Prostate gland (tissue), 2 donors: ENCODE data around the gene CST9L.

ENCODE experiments used
- POLR2A ChIP-seq: fragments of 450-650 bp; IDR thresholded peaks from one replicate; pipeline ENCODE4 v1.6.1; 2016; ENCODE audit warnings: antibody characterized with exemption, mild to moderate bottlenecking
- TF ChIP-seq, protein P1 (sequence below), 4 experiments: fragments of 200-600 bp in 2 of 4; fragments of 450-650 bp in 2 of 4; sonication (generic) in 2 of 4; IDR thresholded peaks; 1 replicate in 3 of 4; 2 replicates in 1 of 4; pipeline ENCODE4 v1.5.1; 2016 to 2019; ENCODE audit warnings: antibody characterized with exemption in 4 of 4, mild to moderate bottlenecking in 2 of 4, moderate library complexity in 2 of 4

DNA sequence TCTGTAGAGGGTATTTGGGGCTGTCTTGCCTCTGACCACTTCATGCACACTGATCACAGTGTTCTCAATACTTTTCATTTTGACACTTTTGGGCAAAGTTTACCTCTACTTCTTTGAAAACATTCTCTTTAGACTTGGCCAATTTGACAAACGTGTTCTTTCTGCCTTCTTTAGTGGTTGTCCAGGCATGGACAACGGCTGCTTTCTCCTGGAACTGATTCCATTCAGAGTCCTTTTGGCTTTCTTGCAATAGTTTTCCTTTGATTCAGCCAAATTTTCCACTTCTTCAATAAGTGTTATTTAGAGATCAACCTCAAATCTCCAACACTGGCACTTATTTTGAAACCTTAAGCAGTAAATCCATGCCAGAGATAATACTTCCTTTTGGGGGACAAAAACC lies 44.1 kb upstream of the CST9L start:
- TF ChIP-seq, protein P1, sequence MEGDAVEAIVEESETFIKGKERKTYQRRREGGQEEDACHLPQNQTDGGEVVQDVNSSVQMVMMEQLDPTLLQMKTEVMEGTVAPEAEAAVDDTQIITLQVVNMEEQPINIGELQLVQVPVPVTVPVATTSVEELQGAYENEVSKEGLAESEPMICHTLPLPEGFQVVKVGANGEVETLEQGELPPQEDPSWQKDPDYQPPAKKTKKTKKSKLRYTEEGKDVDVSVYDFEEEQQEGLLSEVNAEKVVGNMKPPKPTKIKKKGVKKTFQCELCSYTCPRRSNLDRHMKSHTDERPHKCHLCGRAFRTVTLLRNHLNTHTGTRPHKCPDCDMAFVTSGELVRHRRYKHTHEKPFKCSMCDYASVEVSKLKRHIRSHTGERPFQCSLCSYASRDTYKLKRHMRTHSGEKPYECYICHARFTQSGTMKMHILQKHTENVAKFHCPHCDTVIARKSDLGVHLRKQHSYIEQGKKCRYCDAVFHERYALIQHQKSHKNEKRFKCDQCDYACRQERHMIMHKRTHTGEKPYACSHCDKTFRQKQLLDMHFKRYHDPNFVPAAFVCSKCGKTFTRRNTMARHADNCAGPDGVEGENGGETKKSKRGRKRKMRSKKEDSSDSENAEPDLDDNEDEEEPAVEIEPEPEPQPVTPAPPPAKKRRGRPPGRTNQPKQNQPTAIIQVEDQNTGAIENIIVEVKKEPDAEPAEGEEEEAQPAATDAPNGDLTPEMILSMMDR (IDR thresholded peaks at IDR 0.05): no peak
- TF ChIP-seq POLR2A: no peak
